HepG2 (cell line): ENCODE data around the gene CDK5R1. TPM values are rescaled to one million over a fixed set of nuclear protein-coding genes. Genes with fewer than 3 reads are reported as not detected.
A peak's percentile ranks its signal among the peaks of the same experiment; 100 is the strongest.

Experiments used
- BHLHE40 ChIP-seq: IDR thresholded peaks from 2 replicates; pipeline ENCODE4 v1.6.1; 2011; ENCODE audit warnings: low read length, improper control_type of control experiment
- CHD2 ChIP-seq: IDR thresholded peaks from 2 replicates; pipeline ENCODE4 v1.6.1; 2011; ENCODE audit warnings: low read depth, low read length, improper control_type of control experiment
- CREB1 ChIP-seq, 2 experiments: fragments of 450-650 bp in 1 of 2; IDR thresholded peaks; 2 replicates each; pipeline ENCODE4 v1.6.1; 2016 to 2017; ENCODE audit warnings: control low read depth in 1 of 2, mild to moderate bottlenecking in 1 of 2, missing compliant biosample characterization in 1 of 2, missing genetic modification characterization in 1 of 2
- ELF1 ChIP-seq: sonication (generic); formaldehyde crosslinking; IDR thresholded peaks from 2 replicates; pipeline ENCODE4 v1.4.0; 2020; ENCODE audit warnings: missing genetic modification reagents
- HOXA9 ChIP-seq: sonication (generic); formaldehyde crosslinking; IDR thresholded peaks from 2 replicates; pipeline ENCODE4 v1.8.1; 2022; ENCODE audit warnings: missing genetic modification reagents, mild to moderate bottlenecking, moderate library complexity, borderline replicate concordance
- MXD4 ChIP-seq: IDR thresholded peaks from 2 replicates; pipeline ENCODE4 v1.6.1; 2016; ENCODE audit warnings: mild to moderate bottlenecking, missing biosample characterization, missing genetic modification reagents
- MYC ChIP-seq: sonication (generic); formaldehyde crosslinking; IDR thresholded peaks from 2 replicates; pipeline ENCODE4 v1.9.0; 2021; ENCODE audit warnings: missing genetic modification reagents, borderline replicate concordance
- NCOA2 ChIP-seq: sonication (generic); formaldehyde crosslinking; IDR thresholded peaks from 2 replicates; pipeline ENCODE4 v1.8.0; 2022; ENCODE audit warnings: inconsistent platforms
- NFE2L2 ChIP-seq: fragments of 150-350 bp; IDR thresholded peaks from 2 replicates; pipeline ENCODE4 v1.6.1; 2014; ENCODE audit warnings: low read length
- POLR2AphosphoS5 ChIP-seq: IDR thresholded peaks from 2 replicates; pipeline ENCODE4 v1.6.1; 2012; ENCODE audit warnings: low read depth, low read length
- RBFOX2 ChIP-seq: fragments of 200-400 bp; formaldehyde crosslinking; IDR thresholded peaks from 2 replicates; pipeline ENCODE4 v1.6.1; 2017; ENCODE audit warnings: low read depth, mild to moderate bottlenecking, low read length
- RFX3 ChIP-seq: IDR thresholded peaks from 2 replicates; pipeline ENCODE4 v1.6.1; 2016; ENCODE audit warnings: missing biosample characterization, missing genetic modification reagents
- RXRB ChIP-seq: IDR thresholded peaks from 2 replicates; pipeline ENCODE4 v1.6.1; 2016; ENCODE audit warnings: borderline replicate concordance, missing genetic modification reagents, missing compliant biosample characterization
- SCMH1 ChIP-seq: sonication (generic); formaldehyde crosslinking; IDR thresholded peaks from 2 replicates; pipeline ENCODE4 v1.9.0; 2021; ENCODE audit warnings: missing genetic modification reagents, mild to moderate bottlenecking, borderline replicate concordance
- SMAD3 ChIP-seq: sonication (generic); formaldehyde crosslinking; IDR thresholded peaks from 2 replicates; pipeline ENCODE4 v1.4.0; 2020; ENCODE audit warnings: missing genetic modification reagents
- TBP ChIP-seq: sonication (generic); formaldehyde crosslinking; IDR thresholded peaks from 2 replicates; pipeline ENCODE4 v1.5.0; 2020; ENCODE audit warnings: missing genetic modification reagents
- TBX2 ChIP-seq: sonication (generic); formaldehyde crosslinking; IDR thresholded peaks from 2 replicates; pipeline ENCODE4 v1.5.0; 2020; ENCODE audit warnings: missing genetic modification reagents, mild to moderate bottlenecking, borderline replicate concordance
- YY1 ChIP-seq: IDR thresholded peaks from 2 replicates; pipeline ENCODE4 v1.6.1; 2011; ENCODE audit warnings: low read length, low read depth, moderate library complexity, mild to moderate bottlenecking; ENCODE audit not compliant: insufficient read depth, insufficient replicate concordance
- ZBTB7A ChIP-seq: sonication (generic); formaldehyde crosslinking; IDR thresholded peaks from 2 replicates; pipeline ENCODE4 v1.8.0; 2022; ENCODE audit warnings: mild to moderate bottlenecking, missing genetic modification reagents
- ZEB1 ChIP-seq: IDR thresholded peaks from 2 replicates; pipeline ENCODE4 v1.6.1; 2012; ENCODE audit warnings: mild to moderate bottlenecking, low read depth, inconsistent platforms; ENCODE audit not compliant: insufficient replicate concordance
- ZFP36L1 ChIP-seq: sonication (generic); formaldehyde crosslinking; IDR thresholded peaks from 2 replicates; pipeline ENCODE4 v1.8.0; 2022; ENCODE audit warnings: mild to moderate bottlenecking, missing genetic modification reagents, moderate library complexity
- ZFX ChIP-seq: sonication (generic); formaldehyde crosslinking; IDR thresholded peaks from 2 replicates; pipeline ENCODE4 v1.4.0; 2020; ENCODE audit warnings: mild to moderate bottlenecking, low read depth, missing genetic modification reagents, moderate library complexity
- ZFY ChIP-seq: sonication (generic); formaldehyde crosslinking; IDR thresholded peaks from 2 replicates; pipeline ENCODE4 v1.4.0; 2020; ENCODE audit warnings: missing genetic modification reagents
- ZNF331 ChIP-seq: sonication (generic); formaldehyde crosslinking; IDR thresholded peaks from 2 replicates; pipeline ENCODE4 v1.4.0; 2020; ENCODE audit warnings: missing genetic modification reagents
- ZNF577 ChIP-seq: sonication (generic); formaldehyde crosslinking; IDR thresholded peaks from 2 replicates; pipeline ENCODE4 v1.4.0; 2020; ENCODE audit warnings: mild to moderate bottlenecking, low read depth, missing genetic modification reagents, borderline replicate concordance
- ZNF720 ChIP-seq: sonication (generic); formaldehyde crosslinking; IDR thresholded peaks from 2 replicates; pipeline ENCODE4 v1.4.0; 2020; ENCODE audit warnings: missing genetic modification reagents
- polyA plus RNA-seq, 8 experiments: library from polyadenylated mRNA; depleted of rRNA in 3 of 8; stranded (reverse) in 7 of 8; unstranded in 1 of 8; fragments of >200 nt; fragmentation: Illumina TruSeq in 4 of 8; extraction: Trizol in 4 of 8; gene quantifications; 2 replicates each; pipeline versions ENCODE4 v1.2.1 to v1.2.3, GENCODE V29; 2011 to 2016; ENCODE audit warnings: low read depth in 4 of 8, missing spikeins in 1 of 8, mixed read lengths in 1 of 8; ENCODE audit not compliant: insufficient read depth in 1 of 8
- total RNA-seq, 5 experiments: library from RNA; depleted of rRNA; stranded (reverse); fragments of >200 nt; fragmentation: Illumina TruSeq; extraction: Trizol; gene quantifications; 2 replicates each; pipeline ENCODE4 v1.2.3, GENCODE V29; 2016; ENCODE audit warnings: low read depth in 1 of 5
- TF ChIP-seq, protein P1 (sequence below): sonication (generic); formaldehyde crosslinking; IDR thresholded peaks from 2 replicates; pipeline ENCODE4 v1.4.0; 2020; ENCODE audit warnings: missing genetic modification reagents
- TF ChIP-seq, protein P2 (sequence below): IDR thresholded peaks from 2 replicates; pipeline ENCODE4 v1.6.1; 2016; ENCODE audit warnings: low read depth, borderline replicate concordance
- TF ChIP-seq, protein P3 (sequence below): sonication (generic); formaldehyde crosslinking; IDR thresholded peaks from 2 replicates; pipeline ENCODE4 v1.8.0; 2022; ENCODE audit warnings: missing genetic modification reagents, mild to moderate bottlenecking, borderline replicate concordance

The CDK5R1 gene
- total and polyA plus RNA-seq, 2 of the 13 experiments (the other 11 are each of a cell fraction or from before 2014, with no cell fraction given) = 1.1 to 3.9 TPM

DNA sequence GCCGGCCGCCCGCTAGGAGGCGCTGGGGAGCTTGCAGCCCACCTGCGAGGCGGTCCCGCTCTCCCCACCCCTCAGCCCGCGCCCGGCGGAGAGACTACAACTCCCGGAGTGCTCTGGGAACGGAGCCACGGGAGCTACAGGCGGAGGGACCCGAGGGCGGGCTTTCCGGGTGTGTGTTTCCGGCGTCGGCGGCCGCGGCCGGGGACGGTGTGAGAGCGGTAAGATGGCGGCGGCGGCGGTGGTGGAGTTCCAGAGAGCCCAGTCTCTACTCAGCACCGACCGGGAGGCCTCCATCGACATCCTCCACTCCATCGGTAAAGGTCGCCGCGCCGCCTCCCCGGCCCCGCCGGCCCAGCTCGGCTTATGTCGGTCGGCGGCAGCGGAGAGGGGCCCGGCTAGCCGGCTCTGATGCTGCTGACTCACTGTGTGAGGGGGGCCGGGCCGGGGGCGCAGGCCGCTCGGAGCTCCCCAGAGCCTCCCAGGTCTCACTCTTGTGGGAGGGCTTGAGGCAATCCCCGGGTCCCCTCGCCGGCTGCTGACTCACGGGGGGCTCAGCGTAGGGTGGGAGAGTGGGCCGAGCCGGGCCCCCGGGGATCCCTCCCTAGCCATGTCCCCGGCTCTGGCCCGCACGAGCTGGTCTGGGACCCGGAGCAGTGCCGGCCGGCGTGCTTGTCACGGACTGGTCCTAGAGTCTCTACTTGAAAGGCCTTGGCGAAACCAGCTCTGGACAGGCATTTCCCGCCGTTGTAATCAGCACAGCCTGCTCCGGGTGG is 42.3 kb upstream of the CDK5R1 start, which contains the start of gene PSMD11 (continued):
- TF ChIP-seq NCOA2 (CRISPR knock-in tag) = peak; percentile 48; the same call in 1 of the 2 replicates
- TF ChIP-seq YY1 = peak; percentile 95
- peak; percentile 58; the same call in 1 of the 2 replicates for TF ChIP-seq SMAD3 (CRISPR knock-in tag)
- peak; percentile 79 for TF ChIP-seq ELF1 (CRISPR knock-in tag)
- TF ChIP-seq NFE2L2 = peak; percentile 14; the same call in 1 of the 2 replicates
- TF ChIP-seq SCMH1 = no peak
- peak; percentile 58; the same call in 1 of the 2 replicates for TF ChIP-seq RXRB
- no peak for TF ChIP-seq RFX3 (CRISPR knock-in tag)
- peak; percentile 77; the same call in 1 of the 2 replicates for TF ChIP-seq ZBTB7A (CRISPR knock-in tag)
- no peak for TF ChIP-seq ZFP36L1 (CRISPR knock-in tag)
- TF ChIP-seq MXD4 = peak; percentile 34; the same call in 1 of the 2 replicates
- TF ChIP-seq CREB1 (IDR thresholded peaks at IDR 0.05) = peak; percentile 62
- peak; percentile 91 for TF ChIP-seq CREB1 (CRISPR knock-in tag; IDR thresholded peaks at IDR 0.05)
- peak; percentile 77 for TF ChIP-seq TBX2 (CRISPR knock-in tag)
- peak; percentile 85 for TF ChIP-seq ZFX (CRISPR knock-in tag)
- TF ChIP-seq HOXA9 (CRISPR knock-in tag) = no peak
- TF ChIP-seq POLR2AphosphoS5 = peak; percentile 52; the same call in 1 of the 2 replicates
- TF ChIP-seq, protein P1, sequence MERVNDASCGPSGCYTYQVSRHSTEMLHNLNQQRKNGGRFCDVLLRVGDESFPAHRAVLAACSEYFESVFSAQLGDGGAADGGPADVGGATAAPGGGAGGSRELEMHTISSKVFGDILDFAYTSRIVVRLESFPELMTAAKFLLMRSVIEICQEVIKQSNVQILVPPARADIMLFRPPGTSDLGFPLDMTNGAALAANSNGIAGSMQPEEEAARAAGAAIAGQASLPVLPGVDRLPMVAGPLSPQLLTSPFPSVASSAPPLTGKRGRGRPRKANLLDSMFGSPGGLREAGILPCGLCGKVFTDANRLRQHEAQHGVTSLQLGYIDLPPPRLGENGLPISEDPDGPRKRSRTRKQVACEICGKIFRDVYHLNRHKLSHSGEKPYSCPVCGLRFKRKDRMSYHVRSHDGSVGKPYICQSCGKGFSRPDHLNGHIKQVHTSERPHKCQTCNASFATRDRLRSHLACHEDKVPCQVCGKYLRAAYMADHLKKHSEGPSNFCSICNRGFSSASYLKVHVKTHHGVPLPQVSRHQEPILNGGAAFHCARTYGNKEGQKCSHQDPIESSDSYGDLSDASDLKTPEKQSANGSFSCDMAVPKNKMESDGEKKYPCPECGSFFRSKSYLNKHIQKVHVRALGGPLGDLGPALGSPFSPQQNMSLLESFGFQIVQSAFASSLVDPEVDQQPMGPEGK (CRISPR knock-in tag) = peak; percentile 61; the same call in 1 of the 2 replicates
- TF ChIP-seq ZFY (CRISPR knock-in tag) = peak; percentile 92
- TF ChIP-seq BHLHE40 = no peak
- peak; percentile 91 for TF ChIP-seq RBFOX2
- TF ChIP-seq, protein P2, sequence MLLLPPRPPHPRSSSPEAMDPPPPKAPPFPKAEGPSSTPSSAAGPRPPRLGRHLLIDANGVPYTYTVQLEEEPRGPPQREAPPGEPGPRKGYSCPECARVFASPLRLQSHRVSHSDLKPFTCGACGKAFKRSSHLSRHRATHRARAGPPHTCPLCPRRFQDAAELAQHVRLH (CRISPR knock-in tag) = peak; percentile 58; the same call in 1 of the 2 replicates
- TF ChIP-seq ZNF577 (CRISPR knock-in tag) = 0 out of 2 replicates have a peak, but pooled peaks have one; percentile 47
- no peak for TF ChIP-seq ZNF720 (CRISPR knock-in tag)
- TF ChIP-seq ZEB1 = no peak
- TF ChIP-seq, protein P3, sequence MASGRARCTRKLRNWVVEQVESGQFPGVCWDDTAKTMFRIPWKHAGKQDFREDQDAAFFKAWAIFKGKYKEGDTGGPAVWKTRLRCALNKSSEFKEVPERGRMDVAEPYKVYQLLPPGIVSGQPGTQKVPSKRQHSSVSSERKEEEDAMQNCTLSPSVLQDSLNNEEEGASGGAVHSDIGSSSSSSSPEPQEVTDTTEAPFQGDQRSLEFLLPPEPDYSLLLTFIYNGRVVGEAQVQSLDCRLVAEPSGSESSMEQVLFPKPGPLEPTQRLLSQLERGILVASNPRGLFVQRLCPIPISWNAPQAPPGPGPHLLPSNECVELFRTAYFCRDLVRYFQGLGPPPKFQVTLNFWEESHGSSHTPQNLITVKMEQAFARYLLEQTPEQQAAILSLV (CRISPR knock-in tag) = peak; percentile 49; the same call in 1 of the 2 replicates
- peak; percentile 55; the same call in 1 of the 2 replicates for TF ChIP-seq MYC (CRISPR knock-in tag)
- peak; percentile 57; the same call in 1 of the 2 replicates for TF ChIP-seq CHD2
- peak; percentile 82 for TF ChIP-seq ZNF331
- TF ChIP-seq TBP (CRISPR knock-in tag) = no peak
